Muscle layer of colon (tissue), 2 donors: ENCODE measurements around the gene ZDHHC11B.
A peak's percentile ranks its signal among the peaks of the same experiment; 100 is the strongest.
"Not testable (repeated sequence)": the region's sequence is repeated elsewhere in the genome, so short reads cannot be mapped to it uniquely, and the experiment has no call there.

ENCODE experiments used
- H3K27ac ChIP-seq: one replicate; pipeline ENCODE4 v1.7.0; 2013; ENCODE audit warnings: low read depth, mild to moderate bottlenecking, low read length, moderate library complexity
- H3K27me3 ChIP-seq, 2 donors: one replicate each; pipeline ENCODE4 v1.7.0; 2013; ENCODE audit warnings: low read length in 2 of 2, mild to moderate bottlenecking in 2 of 2; ENCODE audit not compliant: insufficient read depth in 2 of 2, control insufficient read depth in 1 of 2
- H3K36me3 ChIP-seq: one replicate; pipeline ENCODE4 v1.7.0; 2013; ENCODE audit warnings: mild to moderate bottlenecking, low read length; ENCODE audit not compliant: insufficient read depth
- H3K4me1 ChIP-seq: one replicate; pipeline ENCODE4 v1.7.0; 2013; ENCODE audit warnings: mild to moderate bottlenecking, low read length; ENCODE audit not compliant: insufficient read depth
- H3K4me3 ChIP-seq, 2 donors: one replicate each; pipeline ENCODE4 v1.7.0; 2013; ENCODE audit warnings: low read length in 2 of 2, low read depth in 1 of 2, mild to moderate bottlenecking in 1 of 2, moderate library complexity in 1 of 2
- H3K9ac ChIP-seq: one replicate; pipeline ENCODE4 v1.7.0; 2013; ENCODE audit warnings: low read length
- H3K9me3 ChIP-seq: one replicate; pipeline ENCODE4 v1.7.0; 2013; ENCODE audit warnings: mild to moderate bottlenecking, low read length
- donor health status: abdominal sarcoma.
- donor health status: Adenocarcinoma of cecum.

ZDHHC11B gene

DNA sequence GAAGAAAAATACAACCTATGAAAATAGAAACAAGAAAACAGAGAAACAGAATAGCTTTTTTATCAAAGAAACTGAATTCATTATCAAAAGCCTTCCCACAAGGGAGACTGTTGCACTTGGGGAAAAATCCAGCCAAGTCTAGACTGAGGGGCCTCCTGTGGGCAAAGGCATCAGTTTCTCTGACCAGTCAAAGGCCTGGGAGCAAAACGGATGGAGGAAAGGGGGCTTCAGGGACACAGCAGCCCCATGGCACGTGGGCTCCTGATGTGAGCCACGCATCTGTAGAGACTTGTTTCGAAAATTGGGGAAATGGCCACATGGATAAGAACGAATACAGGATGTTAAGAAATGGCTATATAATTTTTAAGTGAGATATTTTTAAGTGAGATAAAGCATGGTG, 21.1 kb downstream of the ZDHHC11B start:
- H3K4me3 ChIP-seq: no peak overlapping the region
- H3K9ac ChIP-seq: no peak overlapping the region
- H3K27me3 ChIP-seq: no peaks in the 10 kb centered on the region
- H3K36me3 ChIP-seq: peaks cover 27% of the 10 kb centered on the region
- no peaks in the 10 kb centered on the region for H3K9me3 ChIP-seq
- H3K27ac ChIP-seq: no peak overlapping the region
- H3K4me1 ChIP-seq: peaks cover 17% of the 10 kb centered on the region

DNA sequence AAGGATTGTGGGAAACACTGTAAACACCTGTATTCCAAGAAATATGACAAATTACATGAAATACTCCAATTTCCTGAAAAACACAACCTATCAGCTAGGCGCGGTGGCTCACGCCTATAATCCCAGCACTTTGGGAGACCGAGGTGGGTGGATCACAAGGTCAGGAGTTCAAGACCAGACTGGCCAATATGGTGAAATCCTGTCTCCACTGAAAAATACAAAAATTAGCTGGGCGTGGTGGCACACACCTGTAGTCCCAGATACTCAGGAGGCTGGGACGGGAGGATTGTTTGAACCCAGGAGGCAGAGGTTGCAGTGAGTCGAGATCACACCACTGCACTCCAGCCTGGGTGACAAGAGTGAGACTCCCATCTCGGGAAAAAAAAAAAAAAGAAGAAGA, 21.5 kb downstream of the ZDHHC11B start:
- H3K9me3 ChIP-seq, H3K9ac ChIP-seq, H3K4me3 ChIP-seq, H3K27me3 ChIP-seq, H3K27ac ChIP-seq: not testable (repeated sequence)
- Histone ChIP-seq H3K36me3 (peaks cover 27% of the 10 kb centered on the region), H3K4me1 (peaks cover 21% of the 10 kb centered on the region)

DNA sequence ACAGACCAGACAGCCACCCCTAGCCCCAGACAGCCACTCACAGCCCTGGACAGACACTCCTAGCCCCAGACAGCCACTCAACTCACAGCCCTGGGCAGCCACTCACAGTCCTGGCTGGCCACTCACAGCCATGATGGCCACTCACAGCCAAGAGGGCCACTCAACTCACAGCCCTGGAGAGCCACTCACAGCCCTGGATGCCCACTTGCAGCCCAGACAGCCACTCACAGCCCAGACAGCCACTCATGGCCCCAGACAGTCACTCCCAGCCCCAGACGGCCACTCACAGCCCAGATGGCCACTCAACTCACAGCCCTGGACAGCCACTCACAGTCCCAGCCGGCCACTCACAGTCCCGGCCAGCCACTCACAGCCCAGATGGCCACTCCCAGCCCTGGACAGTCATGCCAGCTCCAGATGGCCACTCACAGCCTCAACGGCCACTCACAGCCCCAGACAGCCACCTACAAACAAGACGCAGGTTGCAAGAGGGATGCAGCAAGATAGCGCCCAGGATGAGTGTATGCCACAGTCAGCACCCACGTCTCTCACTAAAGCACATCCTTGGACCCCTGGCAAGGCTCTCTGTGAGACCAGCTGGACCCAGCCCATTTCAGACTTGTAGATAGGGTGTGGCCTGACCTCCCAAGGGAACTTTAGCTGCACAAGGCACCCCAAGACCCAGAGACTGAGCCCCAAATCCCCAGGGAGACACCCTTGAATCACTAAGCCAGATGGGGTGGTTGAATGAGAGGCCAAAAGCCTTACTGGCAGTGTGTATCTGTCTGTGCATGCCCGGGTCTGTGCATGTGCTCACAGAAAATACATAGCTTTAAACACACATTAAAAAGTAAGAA, 22.4 kb downstream of the ZDHHC11B start:
- H3K9ac ChIP-seq: no peak overlapping the region
- peaks cover 30% of the 10 kb centered on the region for H3K4me1 ChIP-seq
- no peaks in the 10 kb centered on the region for H3K27me3 ChIP-seq
- H3K9me3 ChIP-seq: no peaks in the 10 kb centered on the region
- no peak overlapping the region for H3K4me3 ChIP-seq
- no peak overlapping the region for H3K27ac ChIP-seq
- peaks cover 26% of the 10 kb centered on the region for H3K36me3 ChIP-seq

DNA sequence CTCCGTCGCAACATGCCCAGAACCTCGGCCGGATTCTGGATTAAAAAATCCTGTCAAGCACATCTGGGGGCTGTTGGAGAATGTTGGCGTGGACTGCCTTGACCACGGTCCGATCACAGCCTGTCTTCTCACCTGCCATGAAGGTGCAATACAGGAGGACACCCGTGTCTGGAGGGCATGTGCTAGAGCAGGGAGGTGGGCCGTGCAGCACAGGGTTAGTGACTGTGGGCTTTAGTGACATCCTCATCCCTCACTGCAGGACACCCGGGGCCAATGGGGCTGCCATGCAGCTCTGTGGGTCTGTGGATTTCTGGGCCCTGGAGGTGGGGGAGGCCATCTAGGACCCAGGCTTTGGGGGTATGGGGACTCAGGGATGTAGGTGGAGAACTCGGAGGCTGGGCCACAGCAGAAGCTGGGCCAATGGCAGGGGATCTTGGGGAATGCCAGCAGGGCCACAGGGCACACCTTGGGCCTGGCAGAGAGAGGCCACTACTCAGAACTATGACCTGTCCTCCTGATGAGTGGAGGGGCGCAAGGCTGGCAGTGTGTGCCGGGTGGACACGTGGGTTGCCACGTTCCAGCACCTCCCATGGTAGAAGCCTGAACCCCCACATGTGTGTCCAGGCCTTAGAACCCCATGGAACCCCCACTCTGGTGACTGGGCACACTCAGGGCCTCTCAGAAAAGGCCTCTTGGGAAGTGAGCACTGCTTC, 23.3 kb downstream of the ZDHHC11B start:
- no peak overlapping the region for H3K9ac ChIP-seq
- no peak overlapping the region for H3K27ac ChIP-seq
- peaks cover 39% of the 10 kb centered on the region for H3K4me1 ChIP-seq
- no peaks in the 10 kb centered on the region for H3K27me3 ChIP-seq
- no peak overlapping the region for H3K4me3 ChIP-seq
- peaks cover 17% of the 10 kb centered on the region for H3K36me3 ChIP-seq
- no peaks in the 10 kb centered on the region for H3K9me3 ChIP-seq

DNA sequence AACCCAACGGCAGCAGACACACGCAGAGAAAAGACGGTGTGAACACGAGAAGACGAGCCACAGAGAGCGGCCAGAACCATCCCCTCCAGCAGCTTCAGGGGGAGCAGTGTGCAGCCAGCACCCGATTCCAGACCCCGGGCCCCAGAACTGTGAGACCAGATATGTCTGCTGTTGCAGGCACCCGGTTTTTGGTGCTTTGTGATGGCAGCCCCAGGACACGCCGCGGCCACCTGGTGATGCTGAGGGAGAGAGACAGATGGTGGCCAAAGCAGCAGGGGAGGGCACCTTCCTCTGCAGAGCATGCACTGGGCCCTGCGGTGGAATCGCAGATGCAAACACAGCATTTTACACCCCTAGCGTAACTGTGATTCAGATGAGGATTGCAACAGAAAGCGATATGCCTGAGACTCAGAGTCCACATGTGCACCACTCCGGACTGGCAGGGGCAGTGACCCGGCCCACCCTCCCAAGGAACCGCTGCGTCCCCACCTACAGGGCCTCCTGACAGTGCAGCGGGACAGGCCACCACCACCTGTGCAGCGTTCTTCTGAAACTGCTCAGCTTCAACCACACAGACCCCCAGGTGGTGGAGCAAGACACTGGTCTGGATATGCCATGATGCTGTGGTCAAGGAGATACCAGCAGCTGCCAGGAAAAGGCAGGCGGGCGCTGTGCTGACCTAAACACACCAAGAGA, 24.0 kb downstream of the ZDHHC11B start:
- H3K27me3 ChIP-seq: no peaks in the 10 kb centered on the region
- peaks cover 39% of the 10 kb centered on the region for H3K4me1 ChIP-seq
- no peak overlapping the region for H3K27ac ChIP-seq
- no peak overlapping the region for H3K9ac ChIP-seq
- no peaks in the 10 kb centered on the region for H3K9me3 ChIP-seq
- peaks cover 10% of the 10 kb centered on the region for H3K36me3 ChIP-seq
- H3K4me3 ChIP-seq: no peak overlapping the region

DNA sequence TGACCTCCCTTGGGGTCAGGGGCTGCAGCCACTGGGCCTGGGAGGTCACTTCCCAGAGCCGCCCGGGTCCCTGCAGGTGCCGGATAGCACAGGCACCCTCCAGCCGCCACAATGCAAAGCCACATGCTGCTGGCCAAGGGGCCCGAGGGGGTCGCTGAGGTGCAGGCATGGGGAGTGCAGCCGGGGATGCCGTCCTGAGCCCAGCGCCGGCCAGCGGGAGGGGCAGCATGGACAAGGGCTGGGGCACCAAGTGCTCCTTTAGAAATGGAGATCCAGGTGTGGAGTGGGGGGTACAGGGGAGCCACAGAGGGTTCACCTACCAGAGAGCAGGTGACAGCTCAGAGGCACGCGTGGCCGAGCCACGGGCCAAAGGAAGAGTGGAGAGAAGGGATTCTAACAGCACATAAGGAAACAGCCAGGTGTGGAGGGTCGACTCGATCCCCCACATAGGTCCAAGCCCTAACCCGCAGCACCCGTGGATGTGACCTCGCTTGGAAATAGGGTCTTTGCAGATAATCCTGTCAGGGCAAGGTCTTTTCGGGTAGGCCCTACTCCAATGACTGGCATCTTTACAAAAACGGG, 24.7 kb downstream of the ZDHHC11B start:
- Histone ChIP-seq H3K4me1 (peaks cover 39% of the 10 kb centered on the region), H3K27ac (peak overlapping the region; percentile 21), H3K27me3 (no peaks in the 10 kb centered on the region), H3K36me3 (peaks cover 7% of the 10 kb centered on the region), H3K9ac (no peak overlapping the region), H3K9me3 (no peaks in the 10 kb centered on the region), H3K4me3 (peak overlapping the region in 1 of 2 donors; percentile 44)

DNA sequence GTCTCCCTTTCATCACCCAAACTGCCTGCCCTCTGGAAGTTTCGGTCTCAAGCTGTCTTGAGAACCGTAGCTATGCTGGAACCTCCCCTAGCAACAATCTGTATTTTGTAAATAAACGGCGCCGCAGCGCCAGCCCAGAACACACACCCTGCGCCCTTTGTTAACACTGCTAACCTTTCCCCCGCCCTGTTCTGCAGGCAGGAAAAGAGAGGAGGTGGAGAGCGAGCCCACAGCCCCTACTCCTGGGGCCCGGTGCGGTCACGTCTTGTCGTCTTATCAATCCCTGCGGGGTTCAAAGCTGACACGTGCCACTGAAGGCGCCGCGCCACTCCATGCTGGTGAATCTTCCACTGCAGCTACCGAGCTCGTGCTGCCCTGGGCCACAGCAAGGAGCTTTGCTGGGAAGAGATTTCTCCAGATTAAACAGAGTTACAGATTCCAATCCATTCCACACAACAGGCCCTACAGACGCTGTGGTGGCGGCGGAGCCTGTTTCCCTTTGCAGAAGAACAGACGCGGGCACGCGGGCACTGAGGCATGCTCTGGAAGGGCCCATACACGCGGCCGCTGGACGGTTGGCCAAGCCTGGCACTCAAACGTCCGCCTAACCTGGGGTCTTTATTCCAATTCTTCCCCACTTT, 25.3 kb downstream of the ZDHHC11B start:
- H3K4me3 ChIP-seq: peak overlapping the region; percentile 32 to 44
- no peaks in the 10 kb centered on the region for H3K27me3 ChIP-seq
- peaks cover 39% of the 10 kb centered on the region for H3K4me1 ChIP-seq
- peak overlapping the region; percentile 21 for H3K27ac ChIP-seq
- H3K36me3 ChIP-seq: peaks cover 7% of the 10 kb centered on the region
- H3K9me3 ChIP-seq: no peaks in the 10 kb centered on the region
- H3K9ac ChIP-seq: peak overlapping the region; percentile 18

DNA sequence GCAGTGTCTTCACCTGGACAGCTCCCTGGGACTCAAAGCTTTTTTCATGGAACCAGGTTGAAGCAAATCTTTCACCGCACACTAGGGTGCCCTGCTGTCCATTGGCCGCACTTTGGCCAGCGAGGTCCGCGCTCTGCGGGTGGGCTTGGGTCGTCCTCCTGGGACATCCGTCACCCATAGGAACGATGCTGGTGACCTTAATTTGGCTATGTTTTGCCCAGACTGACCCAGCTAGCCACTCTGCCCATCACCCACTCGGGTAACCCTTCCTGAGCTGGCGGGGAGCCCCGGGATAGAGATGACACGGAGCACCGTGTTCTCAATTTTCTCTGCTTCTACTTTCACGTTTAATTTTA, 25.9 kb downstream of the ZDHHC11B start:
- Histone ChIP-seq H3K4me3 (peak overlapping the region; percentile 32 to 44), H3K4me1 (peaks cover 39% of the 10 kb centered on the region), H3K27me3 (no peaks in the 10 kb centered on the region), H3K9me3 (no peaks in the 10 kb centered on the region), H3K27ac (peak overlapping the region; percentile 21), H3K9ac (peak overlapping the region; percentile 18), H3K36me3 (peaks cover 3% of the 10 kb centered on the region)

DNA sequence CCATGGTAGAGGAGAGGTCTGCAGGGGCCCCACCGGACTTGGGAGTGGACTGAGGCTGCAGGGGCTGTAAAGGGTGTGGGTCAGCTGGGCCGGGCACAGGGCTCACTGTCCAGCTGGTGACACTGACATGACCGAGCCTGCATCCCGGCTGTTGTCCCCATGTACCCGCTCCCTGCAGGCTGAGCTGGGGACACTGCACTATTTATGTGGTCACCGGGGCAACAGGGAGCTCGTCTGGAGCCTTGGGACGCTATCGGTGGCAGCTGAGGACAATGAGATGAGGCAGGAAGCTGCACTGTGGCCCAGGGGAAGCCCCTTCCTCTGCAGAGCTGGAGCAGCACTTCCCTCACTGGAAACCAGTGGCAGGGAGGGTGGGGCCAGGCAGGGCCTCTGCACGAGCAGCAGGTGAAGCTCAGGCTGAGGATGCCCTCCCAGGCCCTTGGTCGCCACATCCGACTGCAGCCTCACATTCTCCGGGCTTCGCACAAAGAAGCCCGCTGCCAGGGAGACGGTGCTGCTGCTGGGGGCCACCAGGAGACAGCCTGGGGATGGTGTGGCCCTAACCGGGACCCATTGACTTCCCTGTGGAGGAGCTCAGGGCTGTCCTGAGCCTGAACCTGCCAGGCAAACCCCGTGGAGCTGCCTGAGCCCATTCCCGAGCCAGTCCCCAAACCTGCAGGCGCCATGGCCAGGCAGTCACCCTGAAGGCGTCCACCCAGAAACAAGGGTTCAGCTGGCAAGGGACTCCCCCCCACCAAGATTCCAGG, 26.4 kb downstream of the ZDHHC11B start:
- peaks cover 39% of the 10 kb centered on the region for H3K4me1 ChIP-seq
- no peaks in the 10 kb centered on the region for H3K9me3 ChIP-seq
- peak overlapping the region; percentile 18 for H3K9ac ChIP-seq
- H3K36me3 ChIP-seq: no peaks in the 10 kb centered on the region
- peak overlapping the region; percentile 1 for H3K27ac ChIP-seq
- H3K4me3 ChIP-seq: peak overlapping the region in 1 of 2 donors; percentile 44
- no peaks in the 10 kb centered on the region for H3K27me3 ChIP-seq

DNA sequence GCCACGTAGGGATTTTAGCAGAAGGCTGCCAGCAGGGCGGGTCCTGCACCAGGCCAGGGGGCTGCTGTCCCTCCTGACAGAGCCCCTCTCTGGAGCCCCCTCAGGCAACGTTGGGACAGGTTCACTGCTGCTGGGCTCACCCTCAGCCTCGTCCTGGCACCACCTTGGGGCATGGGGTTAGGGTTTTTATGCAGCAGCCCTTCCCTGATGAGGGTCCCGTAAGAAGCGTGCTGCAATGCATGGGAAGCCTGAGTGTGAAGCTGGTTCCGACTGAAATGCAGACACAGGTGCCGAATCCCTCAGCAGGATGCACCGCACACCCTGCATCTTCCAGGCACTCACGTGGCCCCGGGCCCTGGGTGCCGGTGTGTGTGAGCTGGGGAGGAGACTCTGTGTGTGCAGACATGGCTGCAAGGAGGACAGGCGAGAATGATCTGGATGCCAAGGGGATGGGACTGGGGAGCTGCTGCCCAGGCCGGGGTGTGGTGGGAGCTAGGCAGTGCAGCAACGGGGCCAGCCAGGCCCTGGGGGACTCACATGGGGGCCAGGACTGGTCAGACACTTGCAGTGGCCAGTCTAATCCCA, 27.1 kb downstream of the ZDHHC11B start:
- peaks cover 39% of the 10 kb centered on the region for H3K4me1 ChIP-seq
- H3K27me3 ChIP-seq: no peaks in the 10 kb centered on the region
- H3K27ac ChIP-seq: no peak overlapping the region
- no peaks in the 10 kb centered on the region for H3K36me3 ChIP-seq
- H3K9ac ChIP-seq: no peak overlapping the region
- H3K9me3 ChIP-seq: no peaks in the 10 kb centered on the region
- peak overlapping the region in 1 of 2 donors; percentile 44 for H3K4me3 ChIP-seq
